ENCODE data around the gene PNO1.
"Not testable (repeated sequence)": the region's sequence is repeated elsewhere in the genome, so short reads cannot be mapped to it uniquely, and the experiment has no call there.

PNO1 gene

GRCh38 chr2:68115965-68116364 lies 41.7 kb upstream of the PNO1 start:
- no peaks in the 10 kb centered on the region for H3K9me3 ChIP-seq (ENCODE audit: control insufficient read depth, insufficient read depth, low read depth, low read length)
- H3K36me3 ChIP-seq (ENCODE audit: control insufficient read depth in 2 of 2, insufficient read depth in 1 of 2, low read length in 2 of 2) = no peaks in the 10 kb centered on the region
- no peak overlapping the region for H3K27ac ChIP-seq (ENCODE audit: extremely low read depth, low read depth, low read length)
- no peak overlapping the region for H3K4me3 ChIP-seq (ENCODE audit: low read depth, low read length)
- CTCF ChIA-PET = no interaction called here
- POLR2A ChIA-PET = no interaction called here
- TF ChIP-seq KLF7 (tag by site-specific recombination; IDR thresholded peaks at IDR 0.05; ENCODE audit: borderline replicate concordance) = no peak
- no peak for TF ChIP-seq ZNF488 (tag by site-specific recombination; IDR thresholded peaks at IDR 0.05)
- TF ChIP-seq ZNF555 (tag by site-specific recombination; conservative IDR thresholded peaks at IDR 0.05) = no peak
- TF ChIP-seq ZNF23 (tag by site-specific recombination; IDR thresholded peaks at IDR 0.05; ENCODE audit: borderline replicate concordance) = no peak
- no peak for TF ChIP-seq BCL11A (tag by site-specific recombination; IDR thresholded peaks at IDR 0.05; ENCODE audit: low read depth)
- TF ChIP-seq ZNF174 (tag by site-specific recombination; IDR thresholded peaks at IDR 0.05) = no peak
- TF ChIP-seq ZNF777 (tag by site-specific recombination; IDR thresholded peaks at IDR 0.05; ENCODE audit: borderline replicate concordance) = no peak
- TF ChIP-seq PBX3 (CRISPR knock-in tag; IDR thresholded peaks at IDR 0.05) = no peak
- TF ChIP-seq ZNF302 (tag by site-specific recombination; IDR thresholded peaks at IDR 0.05; ENCODE audit: low read depth) = no peak
- no peak for TF ChIP-seq ZNF292 (tag by site-specific recombination; IDR thresholded peaks at IDR 0.05; ENCODE audit: borderline replicate concordance, low read depth)
- no peak for TF ChIP-seq ZNF654 (tag by site-specific recombination; IDR thresholded peaks at IDR 0.05; ENCODE audit: low read depth)
- TF ChIP-seq, protein P1, sequence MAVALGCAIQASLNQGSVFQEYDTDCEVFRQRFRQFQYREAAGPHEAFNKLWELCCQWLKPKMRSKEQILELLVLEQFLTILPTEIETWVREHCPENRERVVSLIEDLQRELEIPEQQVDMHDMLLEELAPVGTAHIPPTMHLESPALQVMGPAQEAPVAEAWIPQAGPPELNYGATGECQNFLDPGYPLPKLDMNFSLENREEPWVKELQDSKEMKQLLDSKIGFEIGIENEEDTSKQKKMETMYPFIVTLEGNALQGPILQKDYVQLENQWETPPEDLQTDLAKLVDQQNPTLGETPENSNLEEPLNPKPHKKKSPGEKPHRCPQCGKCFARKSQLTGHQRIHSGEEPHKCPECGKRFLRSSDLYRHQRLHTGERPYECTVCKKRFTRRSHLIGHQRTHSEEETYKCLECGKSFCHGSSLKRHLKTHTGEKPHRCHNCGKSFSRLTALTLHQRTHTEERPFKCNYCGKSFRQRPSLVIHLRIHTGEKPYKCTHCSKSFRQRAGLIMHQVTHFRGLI (tag by site-specific recombination; IDR thresholded peaks at IDR 0.05) = no peak
- TF ChIP-seq ZFP3 (tag by site-specific recombination; IDR thresholded peaks at IDR 0.05; ENCODE audit: low read depth) = no peak
- no peak for TF ChIP-seq ZNF341 (tag by site-specific recombination; IDR thresholded peaks at IDR 0.05; ENCODE audit: low read depth)
- no peak for TF ChIP-seq ZFHX2 (tag by site-specific recombination; conservative IDR thresholded peaks at IDR 0.05)
- no peak for TF ChIP-seq REPIN1 (tag by site-specific recombination; IDR thresholded peaks at IDR 0.05; ENCODE audit: low read depth)
- no peak for TF ChIP-seq ZNF645 (tag by site-specific recombination; IDR thresholded peaks at IDR 0.05)
- peaks cover 4% of the 10 kb centered on the region; the same call in 1 of the 2 replicates for H3K4me1 ChIP-seq (ENCODE audit: control insufficient read depth, insufficient read depth, low read length)

- H3K36me3 ChIP-seq (ENCODE audit: control insufficient read depth in 2 of 2, insufficient read depth in 1 of 2, low read length in 2 of 2); CTCF ChIA-PET; H3K27ac ChIP-seq (ENCODE audit: extremely low read depth, low read depth, low read length); H3K4me1 ChIP-seq (ENCODE audit: control insufficient read depth, insufficient read depth, low read length); POLR2A ChIA-PET; H3K4me3 ChIP-seq (ENCODE audit: low read depth, low read length); H3K9me3 ChIP-seq (ENCODE audit: control insufficient read depth, insufficient read depth, low read depth, low read length): not testable (repeated sequence)
- TF ChIP-seq ZXDB (tag by site-specific recombination; IDR thresholded peaks at IDR 0.05) = peak; percentile 71
- peak; percentile 88 for TF ChIP-seq ZNF140 (tag by site-specific recombination; IDR thresholded peaks at IDR 0.05)
- peak; percentile 25 for TF ChIP-seq ZNF529 (tag by site-specific recombination; IDR thresholded peaks at IDR 0.05; ENCODE audit: insufficient replicate concordance)
- 0 out of 2 replicates have a peak, but pooled peaks have one; percentile 16 for TF ChIP-seq ZNF341 (tag by site-specific recombination; IDR thresholded peaks at IDR 0.05; ENCODE audit: low read depth)
- peak; percentile 93 for TF ChIP-seq ZNF138 (tag by site-specific recombination; IDR thresholded peaks at IDR 0.05; ENCODE audit: borderline replicate concordance)
- TF ChIP-seq ZNF404 (tag by site-specific recombination; IDR thresholded peaks at IDR 0.05) = peak; percentile 60; the same call in 1 of the 2 replicates
- peak; percentile 83; the same call in 1 of the 2 replicates for TF ChIP-seq ZBTB1 (tag by site-specific recombination; IDR thresholded peaks at IDR 0.05)
- TF ChIP-seq RBAK (tag by site-specific recombination; IDR thresholded peaks at IDR 0.05) = peak; percentile 64; the same call in 1 of the 2 replicates
- TF ChIP-seq ZNF510 (tag by site-specific recombination; IDR thresholded peaks at IDR 0.05; ENCODE audit: insufficient replicate concordance) = peak; percentile 94
- TF ChIP-seq, protein P2, sequence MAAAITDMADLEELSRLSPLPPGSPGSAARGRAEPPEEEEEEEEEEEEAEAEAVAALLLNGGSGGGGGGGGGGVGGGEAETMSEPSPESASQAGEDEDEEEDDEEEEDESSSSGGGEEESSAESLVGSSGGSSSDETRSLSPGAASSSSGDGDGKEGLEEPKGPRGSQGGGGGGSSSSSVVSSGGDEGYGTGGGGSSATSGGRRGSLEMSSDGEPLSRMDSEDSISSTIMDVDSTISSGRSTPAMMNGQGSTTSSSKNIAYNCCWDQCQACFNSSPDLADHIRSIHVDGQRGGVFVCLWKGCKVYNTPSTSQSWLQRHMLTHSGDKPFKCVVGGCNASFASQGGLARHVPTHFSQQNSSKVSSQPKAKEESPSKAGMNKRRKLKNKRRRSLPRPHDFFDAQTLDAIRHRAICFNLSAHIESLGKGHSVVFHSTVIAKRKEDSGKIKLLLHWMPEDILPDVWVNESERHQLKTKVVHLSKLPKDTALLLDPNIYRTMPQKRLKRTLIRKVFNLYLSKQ (tag by site-specific recombination; IDR thresholded peaks at IDR 0.05; ENCODE audit: borderline replicate concordance) = peak; percentile 88; the same call in 1 of the 2 replicates
- peak; percentile 65; the same call in 1 of the 2 replicates for TF ChIP-seq ZNF558 (tag by site-specific recombination; IDR thresholded peaks at IDR 0.05)
- peak; percentile 84 for TF ChIP-seq ZBTB8A (tag by site-specific recombination; IDR thresholded peaks at IDR 0.05)
- 0 out of 2 replicates have a peak, but pooled peaks have one; percentile 18 for TF ChIP-seq ZNF560 (tag by site-specific recombination; IDR thresholded peaks at IDR 0.05; ENCODE audit: borderline replicate concordance)
- TF ChIP-seq ZNF530 (tag by site-specific recombination; IDR thresholded peaks at IDR 0.05; ENCODE audit: low read depth) = peak; percentile 70; the same call in 1 of the 2 replicates
Observed at GRCh38 chr2:68117922-68118321, 39.8 kb upstream of the PNO1 start.
